Neutrophil (primary cell): ENCODE data around the gene WIPF2.

ENCODE experiments used
- H3K27ac ChIP-seq: fragments of 200-600 bp; sonication (generic); 2 replicates; pipeline ENCODE4 v1.5.1; 2016; ENCODE audit warnings: mild to moderate bottlenecking, moderate library complexity
- H3K27me3 ChIP-seq: fragments of 200-600 bp; sonication (generic); 2 replicates; pipeline ENCODE4 v1.6.0; 2016; ENCODE audit warnings: mild to moderate bottlenecking
- H3K36me3 ChIP-seq: fragments of 200-600 bp; sonication (generic); 2 replicates; pipeline ENCODE4 v1.5.1; 2017
- H3K4me1 ChIP-seq, 2 experiments: fragments of 200-600 bp in 1 of 2; sonication (generic) in 1 of 2; 1 replicate in 1 of 2; 2 replicates in 1 of 2; pipeline versions ENCODE4 v1.5.1 to v1.6.1; 2013 to 2016; ENCODE audit warnings: low read depth in 1 of 2, low read length in 1 of 2, mild to moderate bottlenecking in 1 of 2, moderate library complexity in 1 of 2; ENCODE audit not compliant: control insufficient read depth in 1 of 2, insufficient read depth in 1 of 2
- H3K4me3 ChIP-seq, 2 experiments: fragments of 200-600 bp in 1 of 2; sonication (generic) in 1 of 2; 1 replicate in 1 of 2; 2 replicates in 1 of 2; pipeline ENCODE4 v1.5.1; 2013 to 2016; ENCODE audit warnings: low read depth in 1 of 2, low read length in 1 of 2, mild to moderate bottlenecking in 1 of 2, moderate library complexity in 1 of 2
- H3K9me3 ChIP-seq: fragments of 200-600 bp; sonication (generic); 2 replicates; pipeline ENCODE4 v1.5.1; 2016
- CTCF ChIP-seq: fragments of 200-600 bp; sonication (generic); IDR thresholded peaks from 2 replicates; pipeline ENCODE4 v1.5.1; 2016; ENCODE audit warnings: antibody characterized with exemption

The WIPF2 gene

GRCh38 chr17:40286473-40286872 is 67.4 kb downstream of the WIPF2 start:
- H3K4me3 ChIP-seq = no peak overlapping the region
- H3K36me3 ChIP-seq = peaks cover 26% of the 10 kb centered on the region
- peaks cover 15% of the 10 kb centered on the region in 2 experiments for H3K4me1 ChIP-seq
- H3K27me3 ChIP-seq = no peaks in the 10 kb centered on the region
- no peaks in the 10 kb centered on the region for H3K9me3 ChIP-seq
- peak overlapping the region; percentile 62 for H3K27ac ChIP-seq
- no peak for TF ChIP-seq CTCF

- Histone ChIP-seq H3K27me3 (no peaks in the 10 kb centered on the region), H3K36me3 (peaks cover 21% of the 10 kb centered on the region), H3K4me3 (peak overlapping the region; percentile 59 to 73), H3K27ac (peak overlapping the region; percentile 62), H3K9me3 (no peaks in the 10 kb centered on the region), H3K4me1 (peaks cover 15% of the 10 kb centered on the region in 2 experiments)
- no peak for TF ChIP-seq CTCF
These were observed 68.0 kb downstream of the WIPF2 start for GRCh38 chr17:40287159-40287493.

GRCh38 chr17:40287494-40288369 is 68.6 kb downstream of the WIPF2 start, which contains the start of gene CDC6:
Gene CDC6 (plus strand): TSS chr17:40287879. CDS start chr17:40289421, 1,542 bp downstream.
- Histone ChIP-seq H3K36me3 (peaks cover 15% of the 10 kb centered on the region), H3K27ac (peak within 1 kb of the TSS; percentile 62), H3K4me3 (peak within 1 kb of the TSS; percentile 59 to 73), H3K4me1 (peaks cover 15% of the 10 kb centered on the region in 2 experiments), H3K27me3 (no peaks in the 10 kb centered on the region), H3K9me3 (no peaks in the 10 kb centered on the region)
- no peak for TF ChIP-seq CTCF

- H3K4me3 ChIP-seq = no peak overlapping the region
- TF ChIP-seq CTCF = peak; percentile 25
- H3K36me3 ChIP-seq = peaks cover 10% of the 10 kb centered on the region
- no peaks in the 10 kb centered on the region for H3K27me3 ChIP-seq
- H3K9me3 ChIP-seq = no peaks in the 10 kb centered on the region
- no peak overlapping the region for H3K27ac ChIP-seq
- H3K4me1 ChIP-seq = peaks cover 15% of the 10 kb centered on the region in 2 experiments
These were observed 71.7 kb downstream of the WIPF2 start for GRCh38 chr17:40290629-40291280.

- H3K4me3 ChIP-seq = no peak overlapping the region
- peaks cover 15% of the 10 kb centered on the region in 2 experiments for H3K4me1 ChIP-seq
- H3K27ac ChIP-seq = no peak overlapping the region
- no peak for TF ChIP-seq CTCF
- H3K36me3 ChIP-seq = peaks cover 14% of the 10 kb centered on the region
- no peaks in the 10 kb centered on the region for H3K9me3 ChIP-seq
- H3K27me3 ChIP-seq = no peaks in the 10 kb centered on the region
These were observed 72.2 kb downstream of the WIPF2 start for GRCh38 chr17:40291281-40291664.
